ENCODE measurements around the gene MSANTD7.
A peak's percentile ranks its signal among the peaks of the same experiment; 100 is the strongest.

The MSANTD7 gene

GRCh38 chr10:14820010-14820774, 17.9 kb upstream of the MSANTD7 start:
- Histone ChIP-seq H3K36me3 (ENCODE audit: control insufficient read depth, insufficient read depth, low read length) (no peaks in the 10 kb centered on the region), H3K27me3 (ENCODE audit: control insufficient read depth, insufficient read depth, low read length) (no peaks in the 10 kb centered on the region), H3K4me1 (ENCODE audit: control insufficient read depth, insufficient read depth, low read length) (no peaks in the 10 kb centered on the region), H3K27ac (ENCODE audit: low read length) (no peak overlapping the region), H3K9me3 (ENCODE audit: control insufficient read depth, insufficient read depth, low read length) (no peaks in the 10 kb centered on the region), H3K4me3 (ENCODE audit: low read length) (no peak overlapping the region)
- DNase-seq (ENCODE audit: low read depth, low spot score) = no peak
- WGBS (ENCODE audit: insufficient coverage, insufficient read length) = no CpG with 5 or more reads among the region's 10 CpGs

- Histone ChIP-seq H3K36me3 (ENCODE audit: control insufficient read depth, insufficient read depth, low read length) (no peaks in the 10 kb centered on the region), H3K4me3 (ENCODE audit: low read length) (no peak overlapping the region), H3K27ac (ENCODE audit: low read length) (no peak overlapping the region), H3K4me1 (ENCODE audit: control insufficient read depth, insufficient read depth, low read length) (no peaks in the 10 kb centered on the region), H3K9me3 (ENCODE audit: control insufficient read depth, insufficient read depth, low read length) (no peaks in the 10 kb centered on the region), H3K27me3 (ENCODE audit: control insufficient read depth, insufficient read depth, low read length) (no peaks in the 10 kb centered on the region)
- no peak for DNase-seq (ENCODE audit: low read depth, low spot score)
- WGBS (ENCODE audit: insufficient coverage, insufficient read length) = no CpG with 5 or more reads among the region's 5 CpGs
These were observed 17.3 kb upstream of the MSANTD7 start for GRCh38 chr10:14820775-14821154.

- H3K36me3 ChIP-seq (ENCODE audit: control insufficient read depth, insufficient read depth, low read length) = no peaks in the 10 kb centered on the region
- no peaks in the 10 kb centered on the region for H3K9me3 ChIP-seq (ENCODE audit: control insufficient read depth, insufficient read depth, low read length)
- no peaks in the 10 kb centered on the region for H3K27me3 ChIP-seq (ENCODE audit: control insufficient read depth, insufficient read depth, low read length)
- no CpG with 5 or more reads among the region's 6 CpGs for WGBS (ENCODE audit: insufficient coverage, insufficient read length)
- H3K27ac ChIP-seq (ENCODE audit: low read length) = no peak overlapping the region
- H3K4me3 ChIP-seq (ENCODE audit: low read length) = no peak overlapping the region
- no peak for DNase-seq (ENCODE audit: low read depth, low spot score)
- no peaks in the 10 kb centered on the region for H3K4me1 ChIP-seq (ENCODE audit: control insufficient read depth, insufficient read depth, low read length)
These were observed 16.3 kb upstream of the MSANTD7 start for GRCh38 chr10:14821635-14822375.

DNA sequence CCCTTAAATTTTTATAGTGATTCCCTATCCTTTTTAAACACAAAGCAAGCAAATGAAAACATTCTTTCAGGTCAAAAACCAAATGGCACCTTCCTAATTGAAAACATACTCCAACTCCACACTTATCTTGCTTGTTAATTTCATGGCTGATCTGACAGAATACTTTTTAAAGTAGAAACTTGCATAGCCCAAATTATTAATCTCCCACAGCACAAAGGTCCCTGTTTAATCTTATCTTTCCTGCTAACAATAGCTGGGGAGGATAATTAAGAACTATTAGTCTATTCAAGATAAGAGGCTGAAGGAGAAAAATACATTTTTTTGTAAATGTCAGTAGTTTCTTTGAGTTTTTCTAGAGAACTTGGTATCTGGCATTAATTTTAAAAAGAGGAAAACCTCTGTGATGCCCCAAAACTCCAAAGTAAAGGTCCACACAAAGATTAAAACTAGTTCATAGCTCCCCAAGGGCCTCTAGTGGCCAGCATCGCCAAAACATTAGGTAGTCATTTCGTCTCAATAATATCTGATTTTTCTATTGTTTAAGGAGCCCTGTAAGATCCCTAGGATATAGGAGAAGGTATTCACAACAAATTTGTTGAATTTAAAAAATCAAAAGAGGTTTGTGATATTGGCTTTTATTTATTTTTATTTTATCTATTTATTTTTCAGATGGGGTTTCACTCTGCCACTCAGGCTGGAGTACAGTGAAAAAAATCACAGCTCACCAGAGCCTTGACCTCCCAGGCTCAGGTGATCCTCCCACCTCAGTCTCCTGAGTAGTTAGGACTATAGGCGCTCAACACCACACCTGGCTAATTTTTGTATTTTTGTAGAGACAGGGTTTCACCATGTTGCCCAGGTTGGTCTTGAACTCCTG, 15.0 kb upstream of the MSANTD7 start:
- Histone ChIP-seq H3K27me3 (ENCODE audit: control insufficient read depth, insufficient read depth, low read length) (no peaks in the 10 kb centered on the region), H3K9me3 (ENCODE audit: control insufficient read depth, insufficient read depth, low read length) (no peaks in the 10 kb centered on the region), H3K27ac (ENCODE audit: low read length) (no peak overlapping the region), H3K4me3 (ENCODE audit: low read length) (no peak overlapping the region), H3K36me3 (ENCODE audit: control insufficient read depth, insufficient read depth, low read length) (no peaks in the 10 kb centered on the region), H3K4me1 (ENCODE audit: control insufficient read depth, insufficient read depth, low read length) (no peaks in the 10 kb centered on the region)
- no CpG with 5 or more reads among the region's 3 CpGs for WGBS (ENCODE audit: insufficient coverage, insufficient read length)
- no peak for DNase-seq (ENCODE audit: low read depth, low spot score)

- DNase-seq (ENCODE audit: low read depth, low spot score) = no peak
- no CpG with 5 or more reads among the region's 3 CpGs for WGBS (ENCODE audit: insufficient coverage, insufficient read length)
- Histone ChIP-seq H3K4me1 (ENCODE audit: control insufficient read depth, insufficient read depth, low read length) (no peaks in the 10 kb centered on the region), H3K27me3 (ENCODE audit: control insufficient read depth, insufficient read depth, low read length) (no peaks in the 10 kb centered on the region), H3K9me3 (ENCODE audit: control insufficient read depth, insufficient read depth, low read length) (no peaks in the 10 kb centered on the region), H3K36me3 (ENCODE audit: control insufficient read depth, insufficient read depth, low read length) (no peaks in the 10 kb centered on the region), H3K27ac (ENCODE audit: low read length) (no peak overlapping the region), H3K4me3 (ENCODE audit: low read length) (no peak overlapping the region)
These were observed 14.1 kb upstream of the MSANTD7 start for GRCh38 chr10:14823966-14824365.

GRCh38 chr10:14826076-14826829, 11.9 kb upstream of the MSANTD7 start:
- H3K27ac ChIP-seq (ENCODE audit: low read length) = no peak overlapping the region

DNA sequence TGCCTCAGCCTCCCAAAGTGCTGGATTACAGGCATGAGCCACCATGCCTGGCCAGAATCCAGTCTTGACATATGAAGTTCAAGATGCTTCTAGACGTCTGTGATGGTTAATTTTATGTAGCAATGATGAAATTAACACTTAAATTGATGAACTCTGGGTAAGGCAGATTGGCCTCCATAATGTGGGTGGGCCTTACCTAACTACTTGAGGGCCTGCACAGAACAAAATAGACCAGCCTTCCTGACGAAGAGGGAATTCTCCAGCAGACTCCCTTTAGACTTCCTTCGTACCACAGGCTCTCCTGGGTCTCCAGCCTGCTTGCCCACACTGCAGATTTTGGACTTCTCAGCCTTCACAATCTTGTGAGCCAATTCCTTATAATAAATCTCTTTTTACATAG, 5.0 kb upstream of the MSANTD7 start:
- Histone ChIP-seq H3K4me1 (ENCODE audit: control insufficient read depth, insufficient read depth, low read length) (no peaks in the 10 kb centered on the region), H3K9me3 (ENCODE audit: control insufficient read depth, insufficient read depth, low read length) (no peaks in the 10 kb centered on the region), H3K36me3 (ENCODE audit: control insufficient read depth, insufficient read depth, low read length) (no peaks in the 10 kb centered on the region), H3K4me3 (ENCODE audit: low read length) (no peak overlapping the region), H3K27ac (ENCODE audit: low read length) (no peak overlapping the region), H3K27me3 (ENCODE audit: control insufficient read depth, insufficient read depth, low read length) (no peaks in the 10 kb centered on the region)
- DNase-seq (ENCODE audit: low read depth, low spot score) = no peak
- no CpG with 5 or more reads among the region's 3 CpGs for WGBS (ENCODE audit: insufficient coverage, insufficient read length)

More at GRCh38 chr10:14826076-14826829, 11.9 kb upstream of the MSANTD7 start:
- no peak for DNase-seq (ENCODE audit: low read depth, low spot score)
- Histone ChIP-seq H3K27me3 (ENCODE audit: control insufficient read depth, insufficient read depth, low read length) (no peaks in the 10 kb centered on the region), H3K36me3 (ENCODE audit: control insufficient read depth, insufficient read depth, low read length) (no peaks in the 10 kb centered on the region), H3K4me3 (ENCODE audit: low read length) (no peak overlapping the region), H3K9me3 (ENCODE audit: control insufficient read depth, insufficient read depth, low read length) (no peaks in the 10 kb centered on the region), H3K4me1 (ENCODE audit: control insufficient read depth, insufficient read depth, low read length) (no peaks in the 10 kb centered on the region)
- no CpG with 5 or more reads among the region's 1 CpG for WGBS (ENCODE audit: insufficient coverage, insufficient read length)

- H3K27ac ChIP-seq (ENCODE audit: low read length) = no peak overlapping the region
- WGBS (ENCODE audit: insufficient coverage, insufficient read length) = no CpG with 5 or more reads among the region's 2 CpGs
- no peak for DNase-seq (ENCODE audit: low read depth, low spot score)
- no peaks in the 10 kb centered on the region for H3K9me3 ChIP-seq (ENCODE audit: control insufficient read depth, insufficient read depth, low read length)
- H3K4me1 ChIP-seq (ENCODE audit: control insufficient read depth, insufficient read depth, low read length) = no peaks in the 10 kb centered on the region
- no peaks in the 10 kb centered on the region for H3K36me3 ChIP-seq (ENCODE audit: control insufficient read depth, insufficient read depth, low read length)
- no peaks in the 10 kb centered on the region for H3K27me3 ChIP-seq (ENCODE audit: control insufficient read depth, insufficient read depth, low read length)
- H3K4me3 ChIP-seq (ENCODE audit: low read length) = no peak overlapping the region
These were observed 1.9 kb upstream of the MSANTD7 start for GRCh38 chr10:14836208-14836607.

- Histone ChIP-seq H3K4me1 (ENCODE audit: control insufficient read depth, insufficient read depth, low read length) (no peaks in the 10 kb centered on the region), H3K27me3 (ENCODE audit: control insufficient read depth, insufficient read depth, low read length) (no peaks in the 10 kb centered on the region), H3K4me3 (ENCODE audit: low read length) (peak overlapping the region; percentile 75; the same call in 1 of the 2 replicates), H3K27ac (ENCODE audit: low read length) (no peak overlapping the region), H3K9me3 (ENCODE audit: control insufficient read depth, insufficient read depth, low read length) (no peaks in the 10 kb centered on the region), H3K36me3 (ENCODE audit: control insufficient read depth, insufficient read depth, low read length) (peaks cover 2% of the 10 kb centered on the region; the same call in 1 of the 2 replicates)
- no peak for DNase-seq (ENCODE audit: low read depth, low spot score)
- WGBS (ENCODE audit: insufficient coverage, insufficient read length) = no CpG with 5 or more reads among the region's 14 CpGs
These were observed 926 bp upstream of the MSANTD7 start for GRCh38 chr10:14837003-14837756.
